ENCODE results near the gene ING1.
A peak's percentile ranks its signal among the peaks of the same experiment; 100 is the strongest.
"Not testable (repeated sequence)": the region's sequence is repeated elsewhere in the genome, so short reads cannot be mapped to it uniquely, and the experiment has no call there.

Gene ING1

GRCh38 chr13:110714797-110715394 lies 1.4 kb downstream of the ING1 start:
- no peaks in the 10 kb centered on the region for H3K27me3 ChIP-seq (ENCODE audit: control insufficient read depth in 5 of 5, insufficient read depth in 4 of 5, low read length in 5 of 5)
- peak overlapping the region; percentile 90 for H3K27ac ChIP-seq (ENCODE audit: low read depth, low read length)
- H3K4me1 ChIP-seq (ENCODE audit: control insufficient read depth in 5 of 5, insufficient read depth in 5 of 5, low read length in 5 of 5): peaks cover 2 to 45% (median 31%) of the 10 kb centered on the region in 5 donors
- H3K9ac ChIP-seq (ENCODE audit: low read length in 5 of 5): peak overlapping the region in 4 of 5 donors; percentile 70 to 96 (median 78)
- no peaks in the 10 kb centered on the region for H3K9me3 ChIP-seq (ENCODE audit: control insufficient read depth in 5 of 5, low read length in 5 of 5)
- peak overlapping the region; percentile 74 to 94 (median 88) for H3K4me3 ChIP-seq (ENCODE audit: low read depth in 1 of 5, low read length in 5 of 5)
- peaks cover 2 to 10% (median 8%) of the 10 kb centered on the region in 5 donors for H3K36me3 ChIP-seq (ENCODE audit: control insufficient read depth in 5 of 5, insufficient read depth in 5 of 5, low read length in 5 of 5)

GRCh38 chr13:110715395-110716246 lies 2.1 kb downstream of the ING1 start:
- H3K9me3 ChIP-seq (ENCODE audit: control insufficient read depth in 5 of 5, low read length in 5 of 5): no peaks in the 10 kb centered on the region
- peak overlapping the region; percentile 84 to 96 (median 90) for H3K9ac ChIP-seq (ENCODE audit: low read length in 5 of 5)
- peaks cover 4 to 13% (median 9%) of the 10 kb centered on the region in 5 donors for H3K36me3 ChIP-seq (ENCODE audit: control insufficient read depth in 5 of 5, insufficient read depth in 5 of 5, low read length in 5 of 5)

GRCh38 chr13:110716247-110716515 lies 2.7 kb downstream of the ING1 start:
- Histone ChIP-seq H3K36me3 (ENCODE audit: control insufficient read depth in 5 of 5, insufficient read depth in 5 of 5, low read length in 5 of 5) (peaks cover 4 to 19% (median 14%) of the 10 kb centered on the region in 5 donors), H3K4me1 (ENCODE audit: control insufficient read depth in 5 of 5, insufficient read depth in 5 of 5, low read length in 5 of 5) (peaks cover 2 to 41% (median 31%) of the 10 kb centered on the region in 5 donors), H3K4me3 (ENCODE audit: low read depth in 1 of 5, low read length in 5 of 5) (peak overlapping the region; percentile 75 to 94 (median 87)), H3K9me3 (ENCODE audit: control insufficient read depth in 5 of 5, low read length in 5 of 5) (no peaks in the 10 kb centered on the region), H3K27me3 (ENCODE audit: control insufficient read depth in 5 of 5, insufficient read depth in 4 of 5, low read length in 5 of 5) (no peaks in the 10 kb centered on the region), H3K27ac (ENCODE audit: low read depth, low read length) (peak overlapping the region; percentile 98), H3K9ac (ENCODE audit: low read length in 5 of 5) (peak overlapping the region; percentile 84 to 96 (median 90))

More at GRCh38 chr13:110715395-110716246, 2.1 kb downstream of the ING1 start:
- Histone ChIP-seq H3K4me1 (ENCODE audit: control insufficient read depth in 5 of 5, insufficient read depth in 5 of 5, low read length in 5 of 5) (peaks cover 2 to 45% (median 31%) of the 10 kb centered on the region in 5 donors), H3K27ac (ENCODE audit: low read depth, low read length) (peak overlapping the region; percentile 98), H3K27me3 (ENCODE audit: control insufficient read depth in 5 of 5, insufficient read depth in 4 of 5, low read length in 5 of 5) (no peaks in the 10 kb centered on the region), H3K4me3 (ENCODE audit: low read depth in 1 of 5, low read length in 5 of 5) (peak overlapping the region; percentile 87 to 94 (median 92))

- no peak overlapping the region for H3K9ac ChIP-seq (ENCODE audit: low read length in 5 of 5)
- H3K27ac ChIP-seq (ENCODE audit: low read depth, low read length): no peak overlapping the region
- H3K27me3 ChIP-seq (ENCODE audit: control insufficient read depth in 5 of 5, insufficient read depth in 4 of 5, low read length in 5 of 5): no peaks in the 10 kb centered on the region
- no peak overlapping the region for H3K4me3 ChIP-seq (ENCODE audit: low read depth in 1 of 5, low read length in 5 of 5)
- peaks cover 4 to 26% (median 14%) of the 10 kb centered on the region in 5 donors for H3K36me3 ChIP-seq (ENCODE audit: control insufficient read depth in 5 of 5, insufficient read depth in 5 of 5, low read length in 5 of 5)
- H3K9me3 ChIP-seq (ENCODE audit: control insufficient read depth in 5 of 5, low read length in 5 of 5): no peaks in the 10 kb centered on the region
- H3K4me1 ChIP-seq (ENCODE audit: control insufficient read depth in 5 of 5, insufficient read depth in 5 of 5, low read length in 5 of 5): peaks cover 2 to 29% (median 22%) of the 10 kb centered on the region in 5 donors
Measured at GRCh38 chr13:110719036-110719710, 5.7 kb downstream of the ING1 start.

- Histone ChIP-seq H3K4me3 (ENCODE audit: low read depth in 1 of 5, low read length in 5 of 5) (no peak overlapping the region), H3K27ac (ENCODE audit: low read depth, low read length) (no peak overlapping the region), H3K4me1 (ENCODE audit: control insufficient read depth in 5 of 5, insufficient read depth in 5 of 5, low read length in 5 of 5) (peaks cover 0 to 9% (median 4%) of the 10 kb centered on the region in 5 donors), H3K27me3 (ENCODE audit: control insufficient read depth in 5 of 5, insufficient read depth in 4 of 5, low read length in 5 of 5) (no peaks in the 10 kb centered on the region), H3K9me3 (ENCODE audit: control insufficient read depth in 5 of 5, low read length in 5 of 5) (no peaks in the 10 kb centered on the region), H3K9ac (ENCODE audit: low read length in 5 of 5) (no peak overlapping the region), H3K36me3 (ENCODE audit: control insufficient read depth in 5 of 5, insufficient read depth in 5 of 5, low read length in 5 of 5) (peaks cover 4 to 26% (median 14%) of the 10 kb centered on the region in 5 donors)
Measured at GRCh38 chr13:110722971-110723370, 9.5 kb downstream of the ING1 start.

GRCh38 chr13:110723598-110723997 lies 10.1 kb downstream of the ING1 start:
- H3K27ac ChIP-seq (ENCODE audit: low read depth, low read length): no peak overlapping the region
- H3K27me3 ChIP-seq (ENCODE audit: control insufficient read depth in 5 of 5, insufficient read depth in 4 of 5, low read length in 5 of 5): no peaks in the 10 kb centered on the region
- no peak overlapping the region for H3K9ac ChIP-seq (ENCODE audit: low read length in 5 of 5)
- peaks cover 0 to 4% (median 0%) of the 10 kb centered on the region in 5 donors for H3K4me1 ChIP-seq (ENCODE audit: control insufficient read depth in 5 of 5, insufficient read depth in 5 of 5, low read length in 5 of 5)
- no peaks in the 10 kb centered on the region for H3K9me3 ChIP-seq (ENCODE audit: control insufficient read depth in 5 of 5, low read length in 5 of 5)
- H3K36me3 ChIP-seq (ENCODE audit: control insufficient read depth in 5 of 5, insufficient read depth in 5 of 5, low read length in 5 of 5): peaks cover 4 to 26% (median 14%) of the 10 kb centered on the region in 5 donors
- H3K4me3 ChIP-seq (ENCODE audit: low read depth in 1 of 5, low read length in 5 of 5): no peak overlapping the region

GRCh38 chr13:110726153-110726552 lies 12.7 kb downstream of the ING1 start:
- H3K27ac ChIP-seq (ENCODE audit: low read depth, low read length); H3K9me3 ChIP-seq (ENCODE audit: control insufficient read depth in 5 of 5, low read length in 5 of 5); H3K36me3 ChIP-seq (ENCODE audit: control insufficient read depth in 5 of 5, insufficient read depth in 5 of 5, low read length in 5 of 5); H3K4me1 ChIP-seq (ENCODE audit: control insufficient read depth in 5 of 5, insufficient read depth in 5 of 5, low read length in 5 of 5); H3K9ac ChIP-seq (ENCODE audit: low read length in 5 of 5); H3K4me3 ChIP-seq (ENCODE audit: low read depth in 1 of 5, low read length in 5 of 5); H3K27me3 ChIP-seq (ENCODE audit: control insufficient read depth in 5 of 5, insufficient read depth in 4 of 5, low read length in 5 of 5): not testable (repeated sequence)

- Histone ChIP-seq H3K4me3 (ENCODE audit: low read depth in 1 of 5, low read length in 5 of 5) (no peak overlapping the region), H3K9ac (ENCODE audit: low read length in 5 of 5) (no peak overlapping the region), H3K4me1 (ENCODE audit: control insufficient read depth in 5 of 5, insufficient read depth in 5 of 5, low read length in 5 of 5) (no peaks in the 10 kb centered on the region), H3K36me3 (ENCODE audit: control insufficient read depth in 5 of 5, insufficient read depth in 5 of 5, low read length in 5 of 5) (peaks cover 0 to 6% (median 0%) of the 10 kb centered on the region in 5 donors), H3K9me3 (ENCODE audit: control insufficient read depth in 5 of 5, low read length in 5 of 5) (no peaks in the 10 kb centered on the region), H3K27me3 (ENCODE audit: control insufficient read depth in 5 of 5, insufficient read depth in 4 of 5, low read length in 5 of 5) (no peaks in the 10 kb centered on the region), H3K27ac (ENCODE audit: low read depth, low read length) (no peak overlapping the region)
Measured at GRCh38 chr13:110726726-110727125, 13.2 kb downstream of the ING1 start.

GRCh38 chr13:110731072-110731471 lies 17.6 kb downstream of the ING1 start:
- H3K4me1 ChIP-seq (ENCODE audit: control insufficient read depth in 5 of 5, insufficient read depth in 5 of 5, low read length in 5 of 5): no peaks in the 10 kb centered on the region
- no peak overlapping the region for H3K4me3 ChIP-seq (ENCODE audit: low read depth in 1 of 5, low read length in 5 of 5)
- H3K9ac ChIP-seq (ENCODE audit: low read length in 5 of 5): no peak overlapping the region
- no peak overlapping the region for H3K27ac ChIP-seq (ENCODE audit: low read depth, low read length)
- H3K27me3 ChIP-seq (ENCODE audit: control insufficient read depth in 5 of 5, insufficient read depth in 4 of 5, low read length in 5 of 5): no peaks in the 10 kb centered on the region
- no peaks in the 10 kb centered on the region for H3K9me3 ChIP-seq (ENCODE audit: control insufficient read depth in 5 of 5, low read length in 5 of 5)
- H3K36me3 ChIP-seq (ENCODE audit: control insufficient read depth in 5 of 5, insufficient read depth in 5 of 5, low read length in 5 of 5): no peaks in the 10 kb centered on the region

GRCh38 chr13:110734561-110734960 lies 21.1 kb downstream of the ING1 start:
- H3K4me3 ChIP-seq (ENCODE audit: low read depth in 1 of 5, low read length in 5 of 5): no peak overlapping the region
- H3K4me1 ChIP-seq (ENCODE audit: control insufficient read depth in 5 of 5, insufficient read depth in 5 of 5, low read length in 5 of 5): no peaks in the 10 kb centered on the region
- no peaks in the 10 kb centered on the region for H3K9me3 ChIP-seq (ENCODE audit: control insufficient read depth in 5 of 5, low read length in 5 of 5)
- H3K9ac ChIP-seq (ENCODE audit: low read length in 5 of 5): no peak overlapping the region
- no peaks in the 10 kb centered on the region for H3K36me3 ChIP-seq (ENCODE audit: control insufficient read depth in 5 of 5, insufficient read depth in 5 of 5, low read length in 5 of 5)
- no peak overlapping the region for H3K27ac ChIP-seq (ENCODE audit: low read depth, low read length)
- no peaks in the 10 kb centered on the region for H3K27me3 ChIP-seq (ENCODE audit: control insufficient read depth in 5 of 5, insufficient read depth in 4 of 5, low read length in 5 of 5)

Data from subcutaneous abdominal adipose tissue (tissue), 5 donors.